H1 (cell line): ENCODE data around the gene CNTD1. TPM values are rescaled to one million over a fixed set of nuclear protein-coding genes. Genes with fewer than 3 reads are reported as not detected.

Source experiments
- CTCF ChIA-PET: fragments of 300-600 bp; sonication (Branson Sonifier 250); formaldehyde crosslinking; loops from one replicate; lab custom pipeline; 2021; ENCODE audit not compliant: partially characterized antibody; lab: Charles Lee
- POLR2A ChIA-PET: fragments of 300-600 bp; sonication (Branson Sonifier 250); formaldehyde crosslinking; loops from one replicate; lab custom pipeline; 2021; ENCODE audit warnings: inconsistent platforms; ENCODE audit not compliant: partially characterized antibody; lab: Charles Lee
- DNase-seq, 2 experiments: peaks; one replicate each; pipeline versions ENCODE4 v3.0.0 to v3.0.0-alpha.2; 2010 to 2022; ENCODE audit warnings: low spot score in 2 of 2, low read depth in 1 of 2, mixed read lengths in 1 of 2
- FAIRE-seq: peaks from 2 replicates; lab custom pipeline; 2011; peaks lifted over from hg19 to GRCh38; lab: Jason Lieb, UNC
- H2AFZ ChIP-seq: 2 replicates; pipeline ENCODE4 v1.8.1; 2012; ENCODE audit warnings: low read length, inconsistent platforms
- H2AK5ac ChIP-seq: 2 replicates; pipeline ENCODE4 v1.6.1; 2013; ENCODE audit warnings: low read depth, low read length
- H2BK120ac ChIP-seq: replicated peaks from 2 replicates; pipeline ENCODE3; 2013; ENCODE audit warnings: low read depth, low read length, inconsistent platforms
- H2BK12ac ChIP-seq: 2 replicates; pipeline ENCODE4 v1.6.1; 2013; ENCODE audit warnings: low read depth, low read length
- H2BK15ac ChIP-seq: 2 replicates; pipeline ENCODE4 v1.6.1; 2013; ENCODE audit warnings: low read length
- H2BK20ac ChIP-seq: 2 replicates; pipeline ENCODE4 v1.6.1; 2013; ENCODE audit warnings: low read length
- H2BK5ac ChIP-seq: 2 replicates; pipeline ENCODE4 v1.6.1; 2013; ENCODE audit warnings: low read depth, low read length
- H3K14ac ChIP-seq: 2 replicates; pipeline ENCODE4 v1.6.1; 2013; ENCODE audit warnings: inconsistent platforms; ENCODE audit not compliant: insufficient read length
- H3K18ac ChIP-seq: 2 replicates; pipeline ENCODE4 v1.6.1; 2013; ENCODE audit warnings: low read length; ENCODE audit errors: extremely low read depth
- H3K23ac ChIP-seq: 2 replicates; pipeline ENCODE4 v1.6.1; 2013; ENCODE audit warnings: inconsistent platforms; ENCODE audit not compliant: insufficient read length
- H3K23me2 ChIP-seq: 2 replicates; pipeline ENCODE4 v1.6.1; 2013; ENCODE audit warnings: low read depth, low read length
- H3K27ac ChIP-seq: 2 replicates; pipeline ENCODE4 v1.6.1; 2011; ENCODE audit warnings: low read depth, low read length, inconsistent platforms
- H3K27me3 ChIP-seq, 4 experiments: replicated peaks in 1 of 4; 1 replicate in 1 of 4; 2 replicates in 3 of 4; pipeline versions ENCODE4 v1.6.1 to v1.8.1; 2011 to 2013; ENCODE audit warnings: low read length in 3 of 4, mild to moderate bottlenecking in 3 of 4, inconsistent platforms in 2 of 4, mixed read lengths in 2 of 4, moderate library complexity in 1 of 4; ENCODE audit not compliant: control insufficient read depth in 3 of 4, insufficient read depth in 3 of 4; ENCODE audit errors: extremely low read depth in 1 of 4
- H3K36me3 ChIP-seq, 4 experiments: 2 replicates each; pipeline versions ENCODE4 v1.6.1 to v1.8.1; 2011 to 2013; ENCODE audit warnings: mild to moderate bottlenecking in 4 of 4, low read length in 3 of 4, moderate library complexity in 2 of 4, control low read depth in 1 of 4, inconsistent platforms in 1 of 4; ENCODE audit not compliant: insufficient read depth in 4 of 4, control insufficient read depth in 2 of 4
- H3K4ac ChIP-seq: replicated peaks from 2 replicates; pipeline ENCODE3; 2013; ENCODE audit warnings: low read length, low read depth, mixed read lengths, inconsistent platforms; ENCODE audit not compliant: insufficient read length
- H3K4me1 ChIP-seq, 4 experiments: replicated peaks in 1 of 4; 1 replicate in 1 of 4; 2 replicates in 3 of 4; pipeline versions ENCODE4 v1.6.1 to v1.8.1; 2011 to 2013; ENCODE audit warnings: low read length in 3 of 4, inconsistent platforms in 2 of 4, mixed read lengths in 1 of 4; ENCODE audit not compliant: insufficient read depth in 4 of 4, control insufficient read depth in 3 of 4
- H3K4me2 ChIP-seq, 2 experiments: 2 replicates each; pipeline versions ENCODE4 v1.6.1 to v1.8.1; 2011 to 2013; ENCODE audit warnings: low read depth in 2 of 2, low read length in 2 of 2, control low read depth in 1 of 2, inconsistent platforms in 1 of 2, mild to moderate bottlenecking in 1 of 2; ENCODE audit not compliant: insufficient read depth in 1 of 2
- H3K4me3 ChIP-seq, 4 experiments: fragments of 200-600, 300-600 bp in 1 of 4; sonication (generic), shearing (Covaris generic), sonication (Bioruptor Twin) in 1 of 4; 2 replicates each; pipeline versions ENCODE4 v1.5.1 to v1.8.1; 2011 to 2016; ENCODE audit warnings: low read length in 4 of 4, low read depth in 3 of 4, control low read depth in 2 of 4, inconsistent platforms in 2 of 4, mild to moderate bottlenecking in 2 of 4, mixed read lengths in 1 of 4, moderate library complexity in 1 of 4; ENCODE audit not compliant: insufficient read depth in 2 of 4; ENCODE audit errors: extremely low read depth in 1 of 4
- H3K56ac ChIP-seq: replicated peaks from 2 replicates; pipeline ENCODE3; 2013; ENCODE audit warnings: low read depth, mild to moderate bottlenecking, mixed read lengths, low read length, inconsistent platforms; ENCODE audit not compliant: insufficient read length
- H3K79me1 ChIP-seq: 2 replicates; pipeline ENCODE4 v1.6.1; 2013; ENCODE audit warnings: low read depth, low read length, control low read depth
- H3K79me2 ChIP-seq, 2 experiments: 2 replicates each; pipeline versions ENCODE4 v1.6.1 to v1.8.1; 2012 to 2013; ENCODE audit warnings: low read length in 2 of 2, mild to moderate bottlenecking in 2 of 2, inconsistent platforms in 1 of 2; ENCODE audit not compliant: insufficient read depth in 2 of 2, control insufficient read depth in 1 of 2
- H3K9ac ChIP-seq, 4 experiments: replicated peaks in 1 of 4; 1 replicate in 1 of 4; 2 replicates in 3 of 4; pipeline versions ENCODE4 v1.6.1 to v1.8.1; 2011 to 2013; ENCODE audit warnings: low read depth in 3 of 4, low read length in 3 of 4, control low read depth in 2 of 4, mild to moderate bottlenecking in 2 of 4, moderate library complexity in 2 of 4, inconsistent platforms in 1 of 4; ENCODE audit errors: extremely low read depth in 1 of 4
- H3K9me3 ChIP-seq, 2 experiments: 2 replicates each; pipeline versions ENCODE4 v1.6.1 to v1.8.1; 2012 to 2013; ENCODE audit warnings: mild to moderate bottlenecking in 2 of 2, moderate library complexity in 2 of 2, control low read depth in 1 of 2, inconsistent platforms in 1 of 2, low read depth in 1 of 2, low read length in 1 of 2, mixed read lengths in 1 of 2; ENCODE audit not compliant: insufficient read depth in 2 of 2
- H4K20me1 ChIP-seq, 2 experiments: replicated peaks in 1 of 2; 2 replicates each; pipeline versions ENCODE3 to v1.8.1; 2011 to 2013; ENCODE audit warnings: inconsistent platforms in 2 of 2, low read length in 2 of 2, mild to moderate bottlenecking in 1 of 2; ENCODE audit not compliant: insufficient read depth in 2 of 2, control insufficient read depth in 1 of 2
- H4K5ac ChIP-seq: 2 replicates; pipeline ENCODE4 v1.6.1; 2013; ENCODE audit warnings: low read length, low read depth, mixed read lengths, inconsistent platforms; ENCODE audit not compliant: insufficient read length
- H4K8ac ChIP-seq: 2 replicates; pipeline ENCODE4 v1.8.0; 2013; ENCODE audit warnings: mild to moderate bottlenecking, moderate library complexity, low read length, inconsistent platforms; ENCODE audit not compliant: insufficient read depth; ENCODE audit errors: extremely low read depth
- H4K91ac ChIP-seq: replicated peaks from 2 replicates; pipeline ENCODE3; 2013; ENCODE audit warnings: low read length, mixed read lengths, inconsistent platforms; ENCODE audit not compliant: insufficient read length
- CBX5 ChIP-seq: fragments of 300-800, 300-1000 bp; sonication (generic); IDR thresholded peaks from 2 replicates; pipeline ENCODE4 v1.7.1; 2016; ENCODE audit warnings: antibody characterized with exemption, low read length, low read depth
- CEBPB ChIP-seq: IDR thresholded peaks from 2 replicates; pipeline ENCODE4 v1.6.1; 2012; ENCODE audit warnings: low read depth, low read length
- CTBP2 ChIP-seq: IDR thresholded peaks from 2 replicates; pipeline ENCODE4 v1.7.0; 2011; ENCODE audit warnings: borderline replicate concordance, mild to moderate bottlenecking, moderate library complexity, mixed read lengths, low read length; ENCODE audit not compliant: insufficient read depth, insufficient read length
- GABPA ChIP-seq: IDR thresholded peaks from 2 replicates; pipeline ENCODE4 v1.6.1; 2011; ENCODE audit warnings: mild to moderate bottlenecking, low read length, moderate library complexity, borderline replicate concordance; ENCODE audit not compliant: insufficient read depth
- NANOG ChIP-seq: IDR thresholded peaks from 2 replicates; pipeline ENCODE4 v1.6.1; 2011; ENCODE audit warnings: low read length, low read depth, mild to moderate bottlenecking, inconsistent platforms; ENCODE audit not compliant: insufficient read depth, poor library complexity, severe bottlenecking
- RXRA ChIP-seq: IDR thresholded peaks from 2 replicates; pipeline ENCODE4 v1.6.1; 2011; ENCODE audit warnings: low read depth, mild to moderate bottlenecking, low read length, moderate library complexity; ENCODE audit not compliant: insufficient read depth
- SIRT6 ChIP-seq: IDR thresholded peaks from one replicate; pipeline ENCODE4 v1.7.1; 2012; ENCODE audit warnings: low read length, inconsistent platforms
- TAF7 ChIP-seq: optimal IDR thresholded peaks from 2 replicates; pipeline ENCODE3; 2011; ENCODE audit warnings: low read depth, mild to moderate bottlenecking, inconsistent platforms, low read length, moderate library complexity, borderline replicate concordance
- WGBS, 2 experiments: shearing (Covaris generic) in 1 of 2; methylation state at CpG; one replicate each; pipeline versions ENCODE4 v1.1.6 to v1.1.7; 2013 to 2015; ENCODE audit warnings: low lambda C conversion rate in 2 of 2, mixed read lengths in 2 of 2, inconsistent platforms in 1 of 2, low coverage in 1 of 2, missing lambda C conversion rate in 1 of 2; ENCODE audit not compliant: insufficient replicate concordance in 2 of 2, insufficient coverage in 1 of 2, insufficient read length in 1 of 2; ENCODE audit errors: extremely low coverage in 1 of 2, missing lambda C conversion rate in 1 of 2; 5-methylcytosine and 5-hydroxymethylcytosine counted together
- polyA plus RNA-seq, 7 experiments: library from polyadenylated mRNA; depleted of rRNA in 3 of 7; stranded (reverse) in 5 of 7; unstranded in 2 of 7; fragments of >200 nt in 5 of 7; fragments of 200-250 nt in 2 of 7; gene quantifications; 1 replicate in 5 of 7; 2 replicates in 1 of 7; 4 replicates in 1 of 7; pipeline versions ENCODE4 v1.2.1 to v1.2.3, GENCODE V29; 2011 to 2013; ENCODE audit warnings: missing spikeins in 2 of 7, mixed read lengths in 2 of 7
- total RNA-seq: library from RNA; stranded (reverse); fragmentation: NEBNext Ultra II Directional; extraction: Animal tissue kit (Norgen Biotek cat#: 25700); gene quantifications from 2 replicates; pipeline ENCODE4 v1.2.1, GENCODE V29; 2021

The CNTD1 gene
- total and polyA plus RNA-seq, 2 of the 8 experiments (the other 6 are each of a cell fraction or from before 2014, with no cell fraction given) = not detected

DNA sequence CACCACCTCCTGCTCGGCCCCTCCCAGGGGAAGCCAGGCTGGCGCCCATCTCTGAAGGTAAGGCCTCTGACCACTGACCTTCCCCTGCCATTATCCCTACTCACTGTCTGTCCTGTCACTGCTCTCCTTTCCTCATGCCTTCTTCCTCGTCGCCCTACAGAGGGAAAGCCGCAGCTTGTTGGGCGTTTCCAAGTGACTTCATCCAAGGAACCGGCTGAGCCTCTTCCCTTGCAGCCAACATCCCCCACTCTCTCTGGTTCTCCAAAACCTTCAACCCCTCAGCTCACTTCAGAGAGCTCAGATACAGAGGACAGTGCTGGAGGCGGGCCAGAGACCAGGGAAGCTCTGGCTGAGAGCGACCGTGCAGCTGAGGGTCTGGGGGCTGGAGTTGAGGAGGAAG, 3.2 kb upstream of the CNTD1 start:
- H4K8ac ChIP-seq = no peak overlapping the region
- no peak overlapping the region for H4K5ac ChIP-seq
- no peak overlapping the region for H3K23ac ChIP-seq
- DNase-seq (no peak), FAIRE-seq (no peak)
- H3K4me2 ChIP-seq = no peak overlapping the region
- H2BK12ac ChIP-seq = no peak overlapping the region
- 87% methylated on average over 10 of the region's 10 CpGs; no CpG with 5 or more reads in 1 of the 2 experiments for WGBS, 2 experiments
- no peak overlapping the region for H3K9ac ChIP-seq
- ChIA-PET CTCF (interaction anchor here (1.0 to 1.7 kb wide), 5 partner anchors 10 to 514 kb away, joined by 3 to 5 read pairs (median 4); no protein-coding TSS in a partner anchor), POLR2A (interaction anchor here (1.1 to 1.4 kb wide), 5 partner anchors 9 to 22 kb away, joined by 3 read pairs; partner anchors contain the start of gene VPS25)
- no peak overlapping the region for H2BK5ac ChIP-seq
- H2AK5ac ChIP-seq = no peak overlapping the region
- H3K79me2 ChIP-seq = peaks cover 0 to 6% of the 10 kb centered on the region in 2 experiments; a peak in 2 of 4 replicates
- no peaks in the 10 kb centered on the region; the same call in 1 of the 2 replicates for H3K79me1 ChIP-seq
- H3K4me1 ChIP-seq = peaks cover 3 to 5% (median 4%) of the 10 kb centered on the region in 4 experiments; a peak in 6 of 7 replicates
- no peak overlapping the region for H3K18ac ChIP-seq
- H3K9me3 ChIP-seq = peaks cover 5 to 8% of the 10 kb centered on the region in 2 experiments; a peak in 3 of 4 replicates
- H3K14ac ChIP-seq = no peak overlapping the region
- H3K36me3 ChIP-seq = no peaks in the 10 kb centered on the region
- H3K56ac ChIP-seq = no peak overlapping the region
- H2AFZ ChIP-seq = no peak overlapping the region
- peaks cover 0 to 2% of the 10 kb centered on the region in 2 experiments for H4K20me1 ChIP-seq
- H3K4me3 ChIP-seq = no peak overlapping the region
- H4K91ac ChIP-seq = no peak overlapping the region
- H3K27ac ChIP-seq = no peak overlapping the region
- no peak overlapping the region for H3K4ac ChIP-seq
- no peak overlapping the region for H2BK20ac ChIP-seq
- TF ChIP-seq CEBPB (no peak), CBX5 (no peak), NANOG (no peak), GABPA (no peak), SIRT6 (no peak), CTBP2 (no peak), TAF7 (no peak), RXRA (no peak)
- no peak overlapping the region for H2BK120ac ChIP-seq
- peaks cover 0 to 12% (median 8%) of the 10 kb centered on the region in 4 experiments; a peak in 6 of 7 replicates for H3K27me3 ChIP-seq
- H2BK15ac ChIP-seq = no peak overlapping the region
- no peaks in the 10 kb centered on the region for H3K23me2 ChIP-seq
